SK-N-SH (cell line): ENCODE measurements around the gene POLG2. TPM values are rescaled to one million over a fixed set of nuclear protein-coding genes. Genes with fewer than 3 reads are reported as not detected.

ENCODE experiments used
- CTCF ChIA-PET: fragments of 300-600, 350-600 bp; formaldehyde crosslinking; extraction: SDS; loops from one replicate; lab custom pipeline; 2021; lab: Yijun Ruan, JAX
- POLR2A ChIA-PET: fragments of 350-600 bp; sonication (Branson Sonifier 250); formaldehyde crosslinking; extraction: SDS; loops from one replicate; lab custom pipeline; 2020; ENCODE audit warnings: antibody characterized with exemption, inconsistent platforms; lab: Yijun Ruan, JAX
- DNase-seq: peaks from one replicate; pipeline ENCODE4 v3.0.0; 2012
- H2AFZ ChIP-seq: fragments of 200-600 bp; sonication (generic); 2 replicates; pipeline ENCODE4 v1.8.1; 2016; ENCODE audit warnings: antibody characterized with exemption, mild to moderate bottlenecking, low read depth
- H3F3A ChIP-seq: fragments of 200-600 bp; sonication (generic); replicated peaks from 2 replicates; pipeline ENCODE3; 2016; ENCODE audit warnings: antibody characterized with exemption, mild to moderate bottlenecking; ENCODE audit not compliant: insufficient read depth
- H3K27ac ChIP-seq, 2 experiments: fragments of 200-500 bp in 1 of 2; fragments of 200-600 bp in 1 of 2; sonication (Bioruptor generic) in 1 of 2; sonication (generic), shearing (Covaris generic) in 1 of 2; 2 replicates each; pipeline versions ENCODE4 v1.5.1 to v1.6.1; 2014 to 2016; ENCODE audit warnings: low read depth in 2 of 2, inconsistent platforms in 1 of 2, low read length in 1 of 2, mild to moderate bottlenecking in 1 of 2, mixed read lengths in 1 of 2
- H3K27me3 ChIP-seq: fragments of 200-600 bp; sonication (generic), shearing (Covaris generic); 2 replicates; pipeline ENCODE4 v1.6.1; 2016; ENCODE audit warnings: mixed run types; ENCODE audit not compliant: insufficient read depth
- H3K36me3 ChIP-seq, 2 experiments: fragments of 200-500 bp in 1 of 2; fragments of 200-600 bp in 1 of 2; sonication (Bioruptor generic) in 1 of 2; sonication (generic) in 1 of 2; replicated peaks in 1 of 2; 2 replicates each; pipeline versions ENCODE3 to v1.5.1; 2014 to 2016; ENCODE audit warnings: low read length in 1 of 2, mild to moderate bottlenecking in 1 of 2; ENCODE audit not compliant: insufficient read depth in 2 of 2, control insufficient read depth in 1 of 2
- H3K4me1 ChIP-seq, 2 experiments: fragments of 200-500 bp in 1 of 2; fragments of 200-600 bp in 1 of 2; sonication (Bioruptor generic) in 1 of 2; sonication (generic), shearing (Covaris generic) in 1 of 2; 2 replicates each; pipeline versions ENCODE4 v1.5.1 to v1.6.1; 2014 to 2016; ENCODE audit warnings: low read depth in 1 of 2, low read length in 1 of 2, mixed run types in 1 of 2; ENCODE audit not compliant: insufficient read depth in 2 of 2, control insufficient read depth in 1 of 2
- H3K4me2 ChIP-seq: fragments of 200-600 bp; sonication (generic), shearing (Covaris generic); 2 replicates; pipeline ENCODE4 v1.6.1; 2017; ENCODE audit warnings: mixed run types
- H3K4me3 ChIP-seq, 2 experiments: fragments of 200-500 bp in 1 of 2; fragments of 200-600 bp in 1 of 2; sonication (Bioruptor generic) in 1 of 2; sonication (generic), shearing (Covaris generic) in 1 of 2; 2 replicates each; pipeline versions ENCODE4 v1.5.1 to v1.8.1; 2014 to 2016; ENCODE audit warnings: low read depth in 2 of 2, inconsistent platforms in 1 of 2, low read length in 1 of 2, mild to moderate bottlenecking in 1 of 2, mixed read lengths in 1 of 2, moderate library complexity in 1 of 2
- H3K79me2 ChIP-seq: fragments of 200-600 bp; sonication (generic); 2 replicates; pipeline ENCODE4 v1.8.1; 2017; ENCODE audit warnings: mild to moderate bottlenecking; ENCODE audit not compliant: insufficient read depth
- H3K9ac ChIP-seq: fragments of 200-600 bp; sonication (generic); 2 replicates; pipeline ENCODE4 v1.6.1; 2017; ENCODE audit warnings: mixed run types
- H3K9me2 ChIP-seq: fragments of 200-600 bp; sonication (generic); 2 replicates; pipeline ENCODE4 v1.6.1; 2017; ENCODE audit warnings: mixed run types
- H3K9me3 ChIP-seq: fragments of 200-600 bp; sonication (generic); 2 replicates; pipeline ENCODE4 v1.6.1; 2017; ENCODE audit warnings: mixed run types, mild to moderate bottlenecking, moderate library complexity
- H4K20me1 ChIP-seq: fragments of 200-600 bp; sonication (generic); 2 replicates; pipeline ENCODE4 v1.6.1; 2017; ENCODE audit warnings: mild to moderate bottlenecking, mixed run types; ENCODE audit not compliant: insufficient read depth
- CHD2 ChIP-seq: fragments of 150-350 bp; IDR thresholded peaks from 2 replicates; pipeline ENCODE4 v1.6.1; 2018; ENCODE audit warnings: low read length; ENCODE audit not compliant: partially characterized antibody
- CTCF ChIP-seq: fragments of 200-600 bp; sonication (generic); IDR thresholded peaks from 2 replicates; pipeline ENCODE4 v1.6.1; 2017; ENCODE audit warnings: antibody characterized with exemption, mild to moderate bottlenecking, moderate library complexity
- FOXM1 ChIP-seq: IDR thresholded peaks from 2 replicates; pipeline ENCODE4 v1.4.0; 2012; ENCODE audit warnings: low read depth, mild to moderate bottlenecking
- GABPA ChIP-seq: IDR thresholded peaks from 2 replicates; pipeline ENCODE4 v1.4.0; 2012; ENCODE audit warnings: low read depth, mild to moderate bottlenecking
- GATA2 ChIP-seq: sonication (generic); formaldehyde crosslinking; IDR thresholded peaks from 2 replicates; pipeline ENCODE4 v1.5.0; 2020; ENCODE audit warnings: mild to moderate bottlenecking, missing genetic modification reagents
- MEF2A ChIP-seq: IDR thresholded peaks from 2 replicates; pipeline ENCODE4 v1.4.0; 2012; ENCODE audit warnings: low read depth, borderline replicate concordance
- NRF1 ChIP-seq: IDR thresholded peaks from 2 replicates; pipeline ENCODE4 v1.6.1; 2012; ENCODE audit warnings: low read depth, mild to moderate bottlenecking, low read length
- PBX3 ChIP-seq: IDR thresholded peaks from 2 replicates; pipeline ENCODE4; 2012
- RXRA ChIP-seq: IDR thresholded peaks from 2 replicates; pipeline ENCODE4 v1.4.0; 2012; ENCODE audit warnings: low read depth, mild to moderate bottlenecking, borderline replicate concordance
- SMC3 ChIP-seq: IDR thresholded peaks from 2 replicates; pipeline ENCODE4 v1.6.1; 2012; ENCODE audit warnings: low read depth, low read length, improper control_type of control experiment
- TAF1 ChIP-seq: IDR thresholded peaks from 2 replicates; pipeline ENCODE4 v1.6.1; 2012; ENCODE audit warnings: low read depth, mild to moderate bottlenecking, low read length, moderate library complexity, borderline replicate concordance
- TCF12 ChIP-seq: IDR thresholded peaks from 2 replicates; pipeline ENCODE4 v1.4.0; 2012
- YY1 ChIP-seq: IDR thresholded peaks from 2 replicates; pipeline ENCODE4 v1.4.0; 2012; ENCODE audit warnings: low read depth, mild to moderate bottlenecking
- ZBTB33 ChIP-seq: IDR thresholded peaks from 2 replicates; pipeline ENCODE4 v1.4.0; 2012; ENCODE audit warnings: low read depth, borderline replicate concordance
- WGBS: methylation state at CpG from one replicate; pipeline ENCODE4 v1.1.6; 2017; ENCODE audit warnings: low lambda C conversion rate; 5-methylcytosine and 5-hydroxymethylcytosine counted together
- polyA plus RNA-seq, 3 experiments: library from polyadenylated mRNA; depleted of rRNA; stranded (reverse); fragments of >200 nt; gene quantifications; 2 replicates each; pipeline ENCODE4 v1.2.3, GENCODE V29; 2012
- TF ChIP-seq, protein P1 (sequence below): IDR thresholded peaks from 2 replicates; pipeline ENCODE4 v1.4.0; 2012; ENCODE audit warnings: low read depth, borderline replicate concordance

Gene POLG2
- polyA plus RNA-seq, 1 of the 3 experiments (the other 2 are of a cell fraction): 18.0 TPM

GRCh38 chr17:64503821-64504768, 7.2 kb upstream of the POLG2 start:
- DNase-seq: no peak
- H3K9me2 ChIP-seq: no peaks in the 10 kb centered on the region
- POLR2A ChIA-PET: interaction anchor here (1.5 to 4.1 kb wide), 4 partner anchors 8 to 158 kb away, joined by 7 to 140 read pairs (median 12); partner anchors contain the start of genes POLG2 and SMURF2
- peaks cover 92% of the 10 kb centered on the region for H3K79me2 ChIP-seq
- peaks cover 81% of the 10 kb centered on the region for H4K20me1 ChIP-seq
- no peaks in the 10 kb centered on the region for H3K27me3 ChIP-seq
- H3K4me1 ChIP-seq: peaks cover 27 to 45% of the 10 kb centered on the region in 2 experiments
- no peaks in the 10 kb centered on the region for H3K9me3 ChIP-seq
- H3K4me2 ChIP-seq: peak overlapping the region; percentile 86
- H3K36me3 ChIP-seq: peaks cover 66 to 70% of the 10 kb centered on the region in 2 experiments
- no peak overlapping the region for H2AFZ ChIP-seq
- peak overlapping the region; percentile 74 to 96 for H3K4me3 ChIP-seq
- peak overlapping the region; percentile 3 to 98 for H3K27ac ChIP-seq
- TF ChIP-seq PBX3 (no peak), TCF12 (no peak), SMC3 (no peak), CTCF (no peak), GATA2 (CRISPR knock-in tag) (no peak), RXRA (no peak), MEF2A (no peak), CHD2 (no peak)
- WGBS: 29% methylated on average over 7 of the region's 7 CpGs
- CTCF ChIA-PET: interaction anchor here (0.7 to 13.6 kb wide), 6 partner anchors 7 to 145 kb away, joined by 3 to 122 read pairs (median 31); partner anchors contain the start of gene POLG2
- H3K9ac ChIP-seq: peak overlapping the region; percentile 100
- H3F3A ChIP-seq: peaks cover 68% of the 10 kb centered on the region

- peaks cover 82% of the 10 kb centered on the region for H4K20me1 ChIP-seq
- H2AFZ ChIP-seq: no peak overlapping the region
- WGBS: 94% methylated on average over 5 of the region's 5 CpGs
- CTCF ChIA-PET: interaction anchor here (2.1 to 13.6 kb wide), 4 partner anchors 6 to 146 kb away, joined by 10 to 122 read pairs (median 56); partner anchors contain the start of gene POLG2
- H3F3A ChIP-seq: peaks cover 76% of the 10 kb centered on the region
- peaks cover 71 to 72% of the 10 kb centered on the region in 2 experiments for H3K36me3 ChIP-seq
- H3K4me2 ChIP-seq: peak overlapping the region; percentile 86
- H3K27ac ChIP-seq: peak overlapping the region; percentile 47 to 87
- H3K9me2 ChIP-seq: no peaks in the 10 kb centered on the region
- H3K27me3 ChIP-seq: no peaks in the 10 kb centered on the region
- peaks cover 24 to 42% of the 10 kb centered on the region in 2 experiments for H3K4me1 ChIP-seq
- POLR2A ChIA-PET: no interaction called here
- DNase-seq: no peak
- H3K9me3 ChIP-seq: no peaks in the 10 kb centered on the region
- peak overlapping the region; percentile 74 to 96; a peak in 2 of 4 replicates for H3K4me3 ChIP-seq
- H3K79me2 ChIP-seq: peaks cover 88% of the 10 kb centered on the region
- H3K9ac ChIP-seq: peak overlapping the region; percentile 100; the same call in 1 of the 2 replicates
- TF ChIP-seq FOXM1: no peak
- TF ChIP-seq PBX3: no peak
- no peak for TF ChIP-seq ZBTB33
- no peak for TF ChIP-seq YY1
- TF ChIP-seq, protein P1, sequence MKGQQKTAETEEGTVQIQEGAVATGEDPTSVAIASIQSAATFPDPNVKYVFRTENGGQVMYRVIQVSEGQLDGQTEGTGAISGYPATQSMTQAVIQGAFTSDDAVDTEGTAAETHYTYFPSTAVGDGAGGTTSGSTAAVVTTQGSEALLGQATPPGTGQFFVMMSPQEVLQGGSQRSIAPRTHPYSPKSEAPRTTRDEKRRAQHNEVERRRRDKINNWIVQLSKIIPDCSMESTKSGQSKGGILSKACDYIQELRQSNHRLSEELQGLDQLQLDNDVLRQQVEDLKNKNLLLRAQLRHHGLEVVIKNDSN: no peak
- TF ChIP-seq GABPA: no peak
- TF ChIP-seq CTCF: no peak
- no peak for TF ChIP-seq NRF1
- no peak for TF ChIP-seq GATA2 (CRISPR knock-in tag)
- TF ChIP-seq TAF1: no peak
Observed at GRCh38 chr17:64503341-64503740, 6.5 kb upstream of the POLG2 start.
